SK-N-SH (cell line): ENCODE measurements around the gene ARHGAP44. TPM values are rescaled to one million over a fixed set of nuclear protein-coding genes. Genes with fewer than 3 reads are reported as not detected.

Source experiments
- CTCF ChIA-PET: fragments of 300-600, 350-600 bp; formaldehyde crosslinking; extraction: SDS; loops from one replicate; lab custom pipeline; 2021; lab: Yijun Ruan, JAX
- POLR2A ChIA-PET: fragments of 350-600 bp; sonication (Branson Sonifier 250); formaldehyde crosslinking; extraction: SDS; loops from one replicate; lab custom pipeline; 2020; ENCODE audit warnings: antibody characterized with exemption, inconsistent platforms; lab: Yijun Ruan, JAX
- DNase-seq: peaks from one replicate; pipeline ENCODE4 v3.0.0; 2012
- H2AFZ ChIP-seq: fragments of 200-600 bp; sonication (generic); 2 replicates; pipeline ENCODE4 v1.8.1; 2016; ENCODE audit warnings: antibody characterized with exemption, mild to moderate bottlenecking, low read depth
- H3F3A ChIP-seq: fragments of 200-600 bp; sonication (generic); replicated peaks from 2 replicates; pipeline ENCODE3; 2016; ENCODE audit warnings: antibody characterized with exemption, mild to moderate bottlenecking; ENCODE audit not compliant: insufficient read depth
- H3K27ac ChIP-seq, 2 experiments: fragments of 200-500 bp in 1 of 2; fragments of 200-600 bp in 1 of 2; sonication (Bioruptor generic) in 1 of 2; sonication (generic), shearing (Covaris generic) in 1 of 2; 2 replicates each; pipeline versions ENCODE4 v1.5.1 to v1.6.1; 2014 to 2016; ENCODE audit warnings: low read depth in 2 of 2, inconsistent platforms in 1 of 2, low read length in 1 of 2, mild to moderate bottlenecking in 1 of 2, mixed read lengths in 1 of 2
- H3K27me3 ChIP-seq: fragments of 200-600 bp; sonication (generic), shearing (Covaris generic); 2 replicates; pipeline ENCODE4 v1.6.1; 2016; ENCODE audit warnings: mixed run types; ENCODE audit not compliant: insufficient read depth
- H3K36me3 ChIP-seq, 2 experiments: fragments of 200-500 bp in 1 of 2; fragments of 200-600 bp in 1 of 2; sonication (Bioruptor generic) in 1 of 2; sonication (generic) in 1 of 2; replicated peaks in 1 of 2; 2 replicates each; pipeline versions ENCODE3 to v1.5.1; 2014 to 2016; ENCODE audit warnings: low read length in 1 of 2, mild to moderate bottlenecking in 1 of 2; ENCODE audit not compliant: insufficient read depth in 2 of 2, control insufficient read depth in 1 of 2
- H3K4me1 ChIP-seq, 2 experiments: fragments of 200-500 bp in 1 of 2; fragments of 200-600 bp in 1 of 2; sonication (Bioruptor generic) in 1 of 2; sonication (generic), shearing (Covaris generic) in 1 of 2; 2 replicates each; pipeline versions ENCODE4 v1.5.1 to v1.6.1; 2014 to 2016; ENCODE audit warnings: low read depth in 1 of 2, low read length in 1 of 2, mixed run types in 1 of 2; ENCODE audit not compliant: insufficient read depth in 2 of 2, control insufficient read depth in 1 of 2
- H3K4me2 ChIP-seq: fragments of 200-600 bp; sonication (generic), shearing (Covaris generic); 2 replicates; pipeline ENCODE4 v1.6.1; 2017; ENCODE audit warnings: mixed run types
- H3K4me3 ChIP-seq, 2 experiments: fragments of 200-500 bp in 1 of 2; fragments of 200-600 bp in 1 of 2; sonication (Bioruptor generic) in 1 of 2; sonication (generic), shearing (Covaris generic) in 1 of 2; 2 replicates each; pipeline versions ENCODE4 v1.5.1 to v1.8.1; 2014 to 2016; ENCODE audit warnings: low read depth in 2 of 2, inconsistent platforms in 1 of 2, low read length in 1 of 2, mild to moderate bottlenecking in 1 of 2, mixed read lengths in 1 of 2, moderate library complexity in 1 of 2
- H3K79me2 ChIP-seq: fragments of 200-600 bp; sonication (generic); 2 replicates; pipeline ENCODE4 v1.8.1; 2017; ENCODE audit warnings: mild to moderate bottlenecking; ENCODE audit not compliant: insufficient read depth
- H3K9ac ChIP-seq: fragments of 200-600 bp; sonication (generic); 2 replicates; pipeline ENCODE4 v1.6.1; 2017; ENCODE audit warnings: mixed run types
- H3K9me2 ChIP-seq: fragments of 200-600 bp; sonication (generic); 2 replicates; pipeline ENCODE4 v1.6.1; 2017; ENCODE audit warnings: mixed run types
- H3K9me3 ChIP-seq: fragments of 200-600 bp; sonication (generic); 2 replicates; pipeline ENCODE4 v1.6.1; 2017; ENCODE audit warnings: mixed run types, mild to moderate bottlenecking, moderate library complexity
- H4K20me1 ChIP-seq: fragments of 200-600 bp; sonication (generic); 2 replicates; pipeline ENCODE4 v1.6.1; 2017; ENCODE audit warnings: mild to moderate bottlenecking, mixed run types; ENCODE audit not compliant: insufficient read depth
- ELF1 ChIP-seq: IDR thresholded peaks from 2 replicates; pipeline ENCODE4 v1.4.0; 2012
- EP300 ChIP-seq, 2 experiments: IDR thresholded peaks; 2 replicates each; pipeline versions ENCODE4 v1.4.0 to v1.6.1; 2012; ENCODE audit warnings: borderline replicate concordance in 1 of 2, low read depth in 1 of 2, low read length in 1 of 2
- EZH2phosphoT487 ChIP-seq: fragments of 200-600 bp; sonication (generic); IDR thresholded peaks from 2 replicates; pipeline ENCODE4 v1.6.1; 2017; ENCODE audit warnings: low read depth, mixed run types, mild to moderate bottlenecking, antibody characterized with exemption, moderate library complexity, borderline replicate concordance
- GABPA ChIP-seq: IDR thresholded peaks from 2 replicates; pipeline ENCODE4 v1.4.0; 2012; ENCODE audit warnings: low read depth, mild to moderate bottlenecking
- GATA2 ChIP-seq: sonication (generic); formaldehyde crosslinking; IDR thresholded peaks from 2 replicates; pipeline ENCODE4 v1.5.0; 2020; ENCODE audit warnings: mild to moderate bottlenecking, missing genetic modification reagents
- JUND ChIP-seq: IDR thresholded peaks from 2 replicates; pipeline ENCODE4 v1.4.0; 2012
- NFIC ChIP-seq: IDR thresholded peaks from 2 replicates; pipeline ENCODE4 v1.4.0; 2012; ENCODE audit warnings: borderline replicate concordance
- NRF1 ChIP-seq: IDR thresholded peaks from 2 replicates; pipeline ENCODE4 v1.6.1; 2012; ENCODE audit warnings: low read depth, mild to moderate bottlenecking, low read length
- POLR2AphosphoS5 ChIP-seq: IDR thresholded peaks from 2 replicates; pipeline ENCODE4 v1.6.1; 2012; ENCODE audit warnings: low read depth, low read length
- RAD21 ChIP-seq: IDR thresholded peaks from 2 replicates; pipeline ENCODE4 v1.6.1; 2012; ENCODE audit warnings: mild to moderate bottlenecking, low read length
- RCOR1 ChIP-seq: fragments of 150-350 bp; IDR thresholded peaks from 2 replicates; pipeline ENCODE4 v1.6.1; 2017; ENCODE audit warnings: antibody characterized with exemption, low read length
- RFX5 ChIP-seq: IDR thresholded peaks from 2 replicates; pipeline ENCODE4 v1.6.1; 2012; ENCODE audit warnings: mild to moderate bottlenecking, improper control_type of control experiment, low read length
- RXRA ChIP-seq: IDR thresholded peaks from 2 replicates; pipeline ENCODE4 v1.4.0; 2012; ENCODE audit warnings: low read depth, mild to moderate bottlenecking, borderline replicate concordance
- TAF1 ChIP-seq: IDR thresholded peaks from 2 replicates; pipeline ENCODE4 v1.6.1; 2012; ENCODE audit warnings: low read depth, mild to moderate bottlenecking, low read length, moderate library complexity, borderline replicate concordance
- WGBS: methylation state at CpG from one replicate; pipeline ENCODE4 v1.1.6; 2017; ENCODE audit warnings: low lambda C conversion rate; 5-methylcytosine and 5-hydroxymethylcytosine counted together
- polyA plus RNA-seq, 3 experiments: library from polyadenylated mRNA; depleted of rRNA; stranded (reverse); fragments of >200 nt; gene quantifications; 2 replicates each; pipeline ENCODE4 v1.2.3, GENCODE V29; 2012
- TF ChIP-seq, protein P1 (sequence below): fragments of 150-350 bp; IDR thresholded peaks from 2 replicates; pipeline ENCODE4 v1.6.1; 2016; ENCODE audit warnings: mild to moderate bottlenecking, low read depth, low read length
- TF ChIP-seq, protein P2 (sequence below): IDR thresholded peaks from 2 replicates; pipeline ENCODE4; 2012
- TF ChIP-seq, protein P3 (sequence below): fragments of 150-350 bp; IDR thresholded peaks from 2 replicates; pipeline ENCODE4 v1.6.1; 2017; ENCODE audit warnings: antibody characterized with exemption, low read length, low read depth, borderline replicate concordance
- TF ChIP-seq, protein P4 (sequence below): IDR thresholded peaks from 2 replicates; pipeline ENCODE4 v1.4.0; 2012; ENCODE audit warnings: low read depth, borderline replicate concordance
- TF ChIP-seq, protein P5 (sequence below): IDR thresholded peaks from 2 replicates; pipeline ENCODE4 v1.4.0; 2012; ENCODE audit warnings: low read depth

ARHGAP44 gene
- polyA plus RNA-seq, 1 of the 3 experiments (the other 2 are of a cell fraction): 0.28 TPM

DNA sequence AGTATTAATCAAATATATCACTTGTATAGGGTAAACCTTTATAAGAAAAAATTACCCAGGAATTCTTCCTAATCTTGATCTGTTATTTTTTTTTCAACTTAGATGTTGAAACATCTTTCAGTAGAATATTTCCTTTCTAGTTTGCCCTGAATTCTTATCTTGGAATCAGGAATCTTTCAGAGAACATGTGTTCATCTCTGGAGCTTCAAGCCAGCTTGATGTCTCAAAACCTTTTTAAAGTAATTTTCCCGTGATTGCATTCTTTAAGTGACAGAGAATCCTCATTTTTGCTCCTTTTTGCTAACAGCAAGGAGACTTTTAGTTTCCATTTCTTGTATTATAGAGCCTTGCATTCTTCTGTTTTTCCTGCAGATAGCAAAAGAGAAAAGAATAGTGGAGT, 137.7 kb downstream of the ARHGAP44 start:
- no peaks in the 10 kb centered on the region for H3K27me3 ChIP-seq
- H4K20me1 ChIP-seq: no peaks in the 10 kb centered on the region
- H3K9me3 ChIP-seq: no peaks in the 10 kb centered on the region
- H3K36me3 ChIP-seq: no peaks in the 10 kb centered on the region
- 2% methylated on average over 1 of the region's 1 CpG for WGBS
- H3K27ac ChIP-seq: no peak overlapping the region
- H3K9me2 ChIP-seq: no peaks in the 10 kb centered on the region
- H3K79me2 ChIP-seq: no peaks in the 10 kb centered on the region
- ChIA-PET POLR2A (no interaction called here), CTCF (no interaction called here)
- TF ChIP-seq GABPA (no peak), NFIC (no peak), POLR2AphosphoS5 (no peak), RCOR1 (no peak), NRF1 (no peak), TAF1 (no peak), EZH2phosphoT487 (no peak), EP300 (IDR thresholded peaks at IDR 0.05; ENCODE audit: borderline replicate concordance in 1 of 2, low read depth in 1 of 2, low read length in 1 of 2) (no peak), RFX5 (no peak), ELF1 (no peak), GATA2 (CRISPR knock-in tag) (no peak), RAD21 (no peak), RXRA (no peak), JUND (no peak)
- TF ChIP-seq, protein P1, sequence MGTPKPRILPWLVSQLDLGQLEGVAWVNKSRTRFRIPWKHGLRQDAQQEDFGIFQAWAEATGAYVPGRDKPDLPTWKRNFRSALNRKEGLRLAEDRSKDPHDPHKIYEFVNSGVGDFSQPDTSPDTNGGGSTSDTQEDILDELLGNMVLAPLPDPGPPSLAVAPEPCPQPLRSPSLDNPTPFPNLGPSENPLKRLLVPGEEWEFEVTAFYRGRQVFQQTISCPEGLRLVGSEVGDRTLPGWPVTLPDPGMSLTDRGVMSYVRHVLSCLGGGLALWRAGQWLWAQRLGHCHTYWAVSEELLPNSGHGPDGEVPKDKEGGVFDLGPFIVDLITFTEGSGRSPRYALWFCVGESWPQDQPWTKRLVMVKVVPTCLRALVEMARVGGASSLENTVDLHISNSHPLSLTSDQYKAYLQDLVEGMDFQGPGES: no peak
- TF ChIP-seq, protein P2, sequence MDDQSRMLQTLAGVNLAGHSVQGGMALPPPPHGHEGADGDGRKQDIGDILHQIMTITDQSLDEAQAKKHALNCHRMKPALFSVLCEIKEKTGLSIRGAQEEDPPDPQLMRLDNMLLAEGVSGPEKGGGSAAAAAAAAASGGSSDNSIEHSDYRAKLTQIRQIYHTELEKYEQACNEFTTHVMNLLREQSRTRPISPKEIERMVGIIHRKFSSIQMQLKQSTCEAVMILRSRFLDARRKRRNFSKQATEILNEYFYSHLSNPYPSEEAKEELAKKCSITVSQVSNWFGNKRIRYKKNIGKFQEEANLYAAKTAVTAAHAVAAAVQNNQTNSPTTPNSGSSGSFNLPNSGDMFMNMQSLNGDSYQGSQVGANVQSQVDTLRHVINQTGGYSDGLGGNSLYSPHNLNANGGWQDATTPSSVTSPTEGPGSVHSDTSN: no peak
- TF ChIP-seq, protein P3, sequence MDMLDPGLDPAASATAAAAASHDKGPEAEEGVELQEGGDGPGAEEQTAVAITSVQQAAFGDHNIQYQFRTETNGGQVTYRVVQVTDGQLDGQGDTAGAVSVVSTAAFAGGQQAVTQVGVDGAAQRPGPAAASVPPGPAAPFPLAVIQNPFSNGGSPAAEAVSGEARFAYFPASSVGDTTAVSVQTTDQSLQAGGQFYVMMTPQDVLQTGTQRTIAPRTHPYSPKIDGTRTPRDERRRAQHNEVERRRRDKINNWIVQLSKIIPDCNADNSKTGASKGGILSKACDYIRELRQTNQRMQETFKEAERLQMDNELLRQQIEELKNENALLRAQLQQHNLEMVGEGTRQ: no peak
- TF ChIP-seq, protein P4, sequence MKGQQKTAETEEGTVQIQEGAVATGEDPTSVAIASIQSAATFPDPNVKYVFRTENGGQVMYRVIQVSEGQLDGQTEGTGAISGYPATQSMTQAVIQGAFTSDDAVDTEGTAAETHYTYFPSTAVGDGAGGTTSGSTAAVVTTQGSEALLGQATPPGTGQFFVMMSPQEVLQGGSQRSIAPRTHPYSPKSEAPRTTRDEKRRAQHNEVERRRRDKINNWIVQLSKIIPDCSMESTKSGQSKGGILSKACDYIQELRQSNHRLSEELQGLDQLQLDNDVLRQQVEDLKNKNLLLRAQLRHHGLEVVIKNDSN: no peak
- TF ChIP-seq, protein P5, sequence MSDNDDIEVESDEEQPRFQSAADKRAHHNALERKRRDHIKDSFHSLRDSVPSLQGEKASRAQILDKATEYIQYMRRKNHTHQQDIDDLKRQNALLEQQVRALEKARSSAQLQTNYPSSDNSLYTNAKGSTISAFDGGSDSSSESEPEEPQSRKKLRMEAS: no peak
- H2AFZ ChIP-seq: no peak overlapping the region
- DNase-seq: no peak
- no peaks in the 10 kb centered on the region for H3F3A ChIP-seq
- H3K4me3 ChIP-seq: no peak overlapping the region
- H3K9ac ChIP-seq: no peak overlapping the region
- no peak overlapping the region for H3K4me2 ChIP-seq
- H3K4me1 ChIP-seq: no peaks in the 10 kb centered on the region; a peak in 1 of 4 replicates
